Mesendoderm (in vitro differentiated cells): Measurements from ENCODE around the gene TMEM38A.
"Not testable (repeated sequence)": the region's sequence is repeated elsewhere in the genome, so short reads cannot be mapped to it uniquely, and the experiment has no call there.

Source experiments
- DNase-seq: peaks from one replicate; pipeline ENCODE4 v3.0.0; 2013
- H2AK5ac ChIP-seq: 2 replicates; pipeline ENCODE4 v1.6.1; 2013; ENCODE audit warnings: low read length, inconsistent platforms
- H2BK120ac ChIP-seq: 2 replicates; pipeline ENCODE4 v1.6.1; 2013; ENCODE audit warnings: low read depth, mild to moderate bottlenecking, low read length, moderate library complexity, mixed read lengths
- H2BK15ac ChIP-seq: replicated peaks from 2 replicates; pipeline ENCODE4 v1.6.1; 2013; ENCODE audit warnings: low read depth, mild to moderate bottlenecking, moderate library complexity
- H2BK5ac ChIP-seq: 2 replicates; pipeline ENCODE4 v1.6.1; 2013; ENCODE audit warnings: low read length, inconsistent platforms
- H3K18ac ChIP-seq: 2 replicates; pipeline ENCODE4 v1.6.1; 2013; ENCODE audit warnings: mild to moderate bottlenecking, low read length, mixed read lengths
- H3K23ac ChIP-seq: one replicate; pipeline ENCODE4 v1.6.1; 2013; ENCODE audit warnings: low read length
- H3K27ac ChIP-seq: 2 replicates; pipeline ENCODE4 v1.5.1; 2013; ENCODE audit warnings: low read depth, mild to moderate bottlenecking, inconsistent platforms, low read length, moderate library complexity
- H3K27me3 ChIP-seq: 2 replicates; pipeline ENCODE4 v1.6.1; 2013; ENCODE audit warnings: low read length, control low read depth, mild to moderate bottlenecking, inconsistent platforms; ENCODE audit not compliant: insufficient read depth, poor library complexity
- H3K36me3 ChIP-seq: 2 replicates; pipeline ENCODE4 v1.6.1; 2013; ENCODE audit warnings: low read length, inconsistent platforms; ENCODE audit not compliant: control insufficient read depth, insufficient read depth
- H3K4ac ChIP-seq: one replicate; pipeline ENCODE4 v1.6.1; 2013; ENCODE audit warnings: low read depth, mild to moderate bottlenecking, low read length, moderate library complexity
- H3K4me1 ChIP-seq: 2 replicates; pipeline ENCODE4 v1.6.1; 2013; ENCODE audit warnings: low read depth, low read length, inconsistent platforms; ENCODE audit not compliant: control insufficient read depth
- H3K4me2 ChIP-seq: 2 replicates; pipeline ENCODE4 v1.6.1; 2013; ENCODE audit warnings: low read length
- H3K4me3 ChIP-seq: 2 replicates; pipeline ENCODE4 v1.5.1; 2013; ENCODE audit warnings: mild to moderate bottlenecking, low read length
- H3K56ac ChIP-seq: one replicate; pipeline ENCODE4 v1.6.1; 2013; ENCODE audit warnings: low read length
- H3K79me1 ChIP-seq: 2 replicates; pipeline ENCODE4 v1.6.1; 2013; ENCODE audit warnings: low read length, inconsistent platforms
- H3K79me2 ChIP-seq: 2 replicates; pipeline ENCODE4 v1.6.1; 2013; ENCODE audit warnings: mild to moderate bottlenecking, low read length; ENCODE audit not compliant: control insufficient read depth, insufficient read depth
- H3K9ac ChIP-seq: 2 replicates; pipeline ENCODE4 v1.6.1; 2013; ENCODE audit warnings: low read length, inconsistent platforms
- H4K5ac ChIP-seq: one replicate; pipeline ENCODE4 v1.6.1; 2013; ENCODE audit warnings: low read length
- H4K8ac ChIP-seq: one replicate; pipeline ENCODE4 v1.6.1; 2013; ENCODE audit warnings: low read depth, mild to moderate bottlenecking, control low read depth, low read length, moderate library complexity
- WGBS: extraction: QIAGEN DNeasy Blood & Tissue Kit; methylation state at CpG from one replicate; pipeline ENCODE4 v1.1.7; 2013; ENCODE audit warnings: low lambda C conversion rate, missing lambda C conversion rate; ENCODE audit not compliant: insufficient coverage; ENCODE audit errors: extremely low coverage; 5-methylcytosine and 5-hydroxymethylcytosine counted together

Gene TMEM38A

DNA sequence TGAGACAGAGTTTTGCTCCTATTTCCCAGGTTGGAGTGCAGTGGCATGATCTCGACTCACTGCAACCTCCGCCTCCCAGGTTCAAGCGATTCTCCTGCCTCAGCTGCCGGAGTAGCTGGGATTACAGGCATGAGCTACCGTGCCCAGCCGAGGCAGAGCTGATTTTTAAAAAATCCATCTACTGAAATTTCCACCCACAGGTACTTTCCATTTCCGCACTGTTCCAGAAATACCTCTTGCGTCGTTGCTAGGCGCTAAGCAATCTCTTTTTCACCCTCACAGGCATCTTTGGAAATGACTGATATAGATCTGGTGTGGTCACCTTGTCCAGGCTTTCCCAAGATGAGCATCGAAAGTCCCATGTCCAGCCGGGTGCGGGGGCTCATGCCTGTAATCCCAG lies 9.4 kb downstream of the TMEM38A start:
- no CpG with 5 or more reads among the region's 13 CpGs for WGBS
- Histone ChIP-seq H2BK5ac (no peak overlapping the region), H2BK120ac (no peak overlapping the region), H2AK5ac (no peak overlapping the region), H3K9ac (no peak overlapping the region), H3K36me3 (no peaks in the 10 kb centered on the region), H2BK15ac (no peak overlapping the region), H3K18ac (no peak overlapping the region), H3K4me1 (no peaks in the 10 kb centered on the region), H4K5ac (no peak overlapping the region), H3K79me2 (no peaks in the 10 kb centered on the region), H3K4me2 (no peak overlapping the region), H3K27ac (no peak overlapping the region), H3K4me3 (no peak overlapping the region), H3K56ac (no peak overlapping the region), H3K27me3 (no peaks in the 10 kb centered on the region), H3K79me1 (no peaks in the 10 kb centered on the region), H3K23ac (no peak overlapping the region), H3K4ac (no peak overlapping the region), H4K8ac (no peak overlapping the region)
- DNase-seq = no peak

GRCh38 chr19:16671652-16672274 lies 10.8 kb downstream of the TMEM38A start:
- H3K79me2 ChIP-seq = no peaks in the 10 kb centered on the region
- H3K36me3 ChIP-seq = no peaks in the 10 kb centered on the region
- H3K9ac ChIP-seq = no peak overlapping the region
- H4K5ac ChIP-seq = no peak overlapping the region
- H3K56ac ChIP-seq = no peak overlapping the region
- H2AK5ac ChIP-seq = no peak overlapping the region
- no peaks in the 10 kb centered on the region for H3K4me1 ChIP-seq
- no peaks in the 10 kb centered on the region for H3K79me1 ChIP-seq
- no peak overlapping the region for H3K18ac ChIP-seq
- no peak overlapping the region for H2BK120ac ChIP-seq
- no peak overlapping the region for H3K4me2 ChIP-seq
- H3K4me3 ChIP-seq = no peak overlapping the region
- no peak overlapping the region for H2BK5ac ChIP-seq
- no peaks in the 10 kb centered on the region for H3K27me3 ChIP-seq
- no peak for DNase-seq
- no peak overlapping the region for H4K8ac ChIP-seq
- H3K27ac ChIP-seq = no peak overlapping the region
- H3K23ac ChIP-seq = no peak overlapping the region
- no peak overlapping the region for H3K4ac ChIP-seq
- WGBS = no CpG with 5 or more reads among the region's 12 CpGs
- H2BK15ac ChIP-seq = no peak overlapping the region

DNA sequence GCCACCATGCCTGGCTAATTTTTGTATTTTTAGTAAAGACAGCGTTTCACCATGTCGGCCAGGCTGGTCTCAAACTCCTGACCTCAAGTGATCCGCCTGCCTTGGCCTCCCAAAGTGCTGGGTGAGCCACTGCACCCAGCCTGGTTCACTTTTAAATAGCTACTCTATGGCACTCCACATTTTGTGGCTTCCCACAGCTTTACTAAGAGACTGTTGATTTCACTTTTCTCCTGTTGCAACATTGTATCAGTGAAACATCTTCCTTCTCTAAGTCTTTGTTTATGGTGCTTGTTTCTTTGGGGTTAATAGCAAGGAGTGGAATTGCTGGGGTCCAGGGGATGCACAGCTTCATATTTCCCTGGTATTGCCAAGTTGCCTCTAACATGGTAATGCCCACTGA lies 12.3 kb downstream of the TMEM38A start:
- Histone ChIP-seq H3K23ac (no peak overlapping the region), H3K27ac (no peak overlapping the region), H3K4me1 (no peaks in the 10 kb centered on the region), H3K4me3 (no peak overlapping the region), H3K79me1 (no peaks in the 10 kb centered on the region), H4K8ac (no peak overlapping the region), H3K79me2 (no peaks in the 10 kb centered on the region), H3K4me2 (no peak overlapping the region), H3K36me3 (no peaks in the 10 kb centered on the region), H3K56ac (no peak overlapping the region), H3K18ac (no peak overlapping the region), H2BK5ac (no peak overlapping the region), H3K27me3 (no peaks in the 10 kb centered on the region), H2BK120ac (no peak overlapping the region), H2BK15ac (no peak overlapping the region), H4K5ac (no peak overlapping the region), H2AK5ac (no peak overlapping the region), H3K9ac (no peak overlapping the region), H3K4ac (no peak overlapping the region)
- DNase-seq = no peak
- WGBS = no CpG with 5 or more reads among the region's 3 CpGs

- not testable (repeated sequence) for H3K23ac ChIP-seq, H3K27ac ChIP-seq, H3K79me2 ChIP-seq, H3K4me2 ChIP-seq, H3K4ac ChIP-seq, H3K79me1 ChIP-seq, H4K5ac ChIP-seq, H3K27me3 ChIP-seq, H3K4me1 ChIP-seq, H4K8ac ChIP-seq, H3K56ac ChIP-seq, H3K4me3 ChIP-seq, DNase-seq, H3K36me3 ChIP-seq, H2BK120ac ChIP-seq, H2AK5ac ChIP-seq, H2BK15ac ChIP-seq, H3K18ac ChIP-seq, H2BK5ac ChIP-seq, H3K9ac ChIP-seq
- WGBS = no CpG with 5 or more reads among the region's 4 CpGs
Measured at GRCh38 chr19:16673839-16674238, 12.9 kb downstream of the TMEM38A start.

DNA sequence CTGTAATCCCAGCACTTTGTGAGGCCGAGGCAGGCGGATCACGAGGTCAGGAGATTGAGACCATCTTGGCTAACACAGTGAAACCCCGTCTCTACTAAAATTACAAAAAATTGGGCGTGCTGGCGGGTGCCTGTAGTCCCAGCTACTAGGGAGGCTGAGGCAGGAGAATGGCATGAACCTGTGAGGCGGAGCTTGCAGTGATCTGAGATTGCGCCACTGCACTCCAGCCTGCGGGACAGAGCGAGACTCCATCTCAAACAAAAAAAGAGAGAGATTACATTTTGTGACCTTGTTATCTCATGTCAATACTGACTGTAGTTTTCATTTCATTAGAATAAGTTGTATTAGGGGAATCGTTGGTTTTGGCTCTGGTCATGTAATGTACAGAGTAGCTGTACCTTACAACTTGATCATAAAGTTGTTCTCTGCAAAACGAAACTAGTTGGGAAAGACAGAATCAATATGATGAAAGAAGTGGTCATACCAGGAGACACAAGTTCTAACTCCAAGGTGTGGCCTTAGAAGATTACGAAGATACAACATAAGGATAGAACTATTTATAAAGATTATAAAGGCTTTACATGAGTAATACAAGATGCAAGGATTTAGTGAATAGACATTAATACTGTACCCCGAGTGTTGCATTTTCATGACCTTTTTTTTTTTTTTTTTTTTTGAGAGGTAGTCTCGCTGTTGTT lies 15.3 kb downstream of the TMEM38A start:
- no CpG with 5 or more reads among the region's 15 CpGs for WGBS
- Histone ChIP-seq H3K4me2 (no peak overlapping the region), H2AK5ac (no peak overlapping the region)

DNA sequence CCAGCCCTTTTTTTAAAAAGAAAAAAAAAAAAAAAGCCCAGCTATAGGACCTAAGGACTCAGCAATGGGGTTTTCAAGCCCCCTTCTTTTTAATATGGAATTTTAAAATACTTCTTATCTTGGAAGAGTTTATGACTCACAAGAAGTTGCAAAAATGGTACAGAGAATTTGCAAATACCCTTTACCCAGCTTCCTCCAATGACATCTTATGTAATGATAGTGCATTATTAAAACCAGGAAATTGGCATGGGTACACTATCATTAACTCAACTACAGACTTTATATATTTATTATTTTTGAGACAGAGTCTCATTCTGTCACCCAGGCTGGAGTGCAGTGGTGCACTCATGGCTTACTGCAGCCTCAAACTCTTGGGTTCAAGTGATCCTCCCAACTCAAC lies 16.1 kb downstream of the TMEM38A start:
- H4K5ac ChIP-seq = no peak overlapping the region
- no peak overlapping the region for H2BK15ac ChIP-seq
- H3K56ac ChIP-seq = no peak overlapping the region
- no peak overlapping the region for H3K9ac ChIP-seq
- no peak overlapping the region for H3K4me2 ChIP-seq
- no peak overlapping the region for H3K4me3 ChIP-seq
- no peak overlapping the region for H3K18ac ChIP-seq
- no peaks in the 10 kb centered on the region for H3K4me1 ChIP-seq
- no peak overlapping the region for H3K4ac ChIP-seq
- no peak overlapping the region for H4K8ac ChIP-seq
- H3K79me1 ChIP-seq = no peaks in the 10 kb centered on the region
- H2BK120ac ChIP-seq = no peak overlapping the region
- no peaks in the 10 kb centered on the region for H3K27me3 ChIP-seq
- no peak for DNase-seq
- no peaks in the 10 kb centered on the region for H3K36me3 ChIP-seq
- H3K23ac ChIP-seq = no peak overlapping the region
- no peak overlapping the region for H2AK5ac ChIP-seq
- H3K27ac ChIP-seq = no peak overlapping the region
- H3K79me2 ChIP-seq = no peaks in the 10 kb centered on the region
- no peak overlapping the region for H2BK5ac ChIP-seq

More for the DNA sequence above, 15.3 kb downstream of the TMEM38A start:
- Histone ChIP-seq H3K23ac (no peak overlapping the region), H3K9ac (no peak overlapping the region), H2BK5ac (no peak overlapping the region), H2BK120ac (no peak overlapping the region), H3K56ac (no peak overlapping the region), H3K4me3 (no peak overlapping the region), H4K5ac (no peak overlapping the region), H3K27me3 (no peaks in the 10 kb centered on the region), H2BK15ac (no peak overlapping the region), H3K36me3 (no peaks in the 10 kb centered on the region), H3K4me1 (no peaks in the 10 kb centered on the region), H3K4ac (no peak overlapping the region), H4K8ac (no peak overlapping the region), H3K27ac (no peak overlapping the region), H3K79me1 (no peaks in the 10 kb centered on the region), H3K18ac (no peak overlapping the region), H3K79me2 (no peaks in the 10 kb centered on the region)
- no peak for DNase-seq
